HCT116 (cell line): ENCODE measurements around the gene AUTS2. TPM values are rescaled to one million over a fixed set of nuclear protein-coding genes. Genes with fewer than 3 reads are reported as not detected.

ENCODE experiments used
- ATAC-seq: fragments of 200-7000 bp; cut with Tn5 transposase; 2 replicates; pipeline ENCODE4 v1.9.1; 2020; ENCODE audit warnings: mild to moderate bottlenecking, moderate library complexity
- BruUV-seq: library from RNA; stranded (reverse); fragments of 400-500 nt; replicated peaks from 2 replicates; lab custom pipeline; 2021; lab: Mats Ljungman, UMichigan
- CTCF ChIA-PET: fragments of 300-600 bp; sonication (Branson Sonifier 250); formaldehyde crosslinking; loops from one replicate; lab custom pipeline; 2021; ENCODE audit warnings: antibody characterized with exemption; lab: Charles Lee
- POLR2A ChIA-PET: fragments of 300-600, 350-600 bp; sonication (Branson Sonifier 250); formaldehyde crosslinking; loops from one replicate; lab custom pipeline; 2021; ENCODE audit warnings: antibody characterized with exemption; lab: Charles Lee
- RAD21 ChIA-PET, 2 experiments: fragments of 300-600 bp; sonication (Branson Sonifier 250); formaldehyde crosslinking; loops; one replicate each; lab custom pipeline; 2023; ENCODE audit warnings: low total read pairs in 2 of 2; ENCODE audit not compliant: uncharacterized antibody in 2 of 2, unreplicated experiment in 2 of 2, low non-redundant PET in 1 of 2; lab: Charles Lee
- DNase-seq: peaks from one replicate; pipeline ENCODE4 v3.0.0-alpha.2; 2010; ENCODE audit warnings: low read depth, low spot score
- H2AFZ ChIP-seq: fragments of 200-600 bp; shearing (Covaris generic), sonication (generic); 2 replicates; pipeline ENCODE4 v1.6.1; 2017; ENCODE audit warnings: low read depth, mixed run types, mixed read lengths, antibody characterized with exemption, low read length; ENCODE audit not compliant: poor library complexity, severe bottlenecking
- H3K27ac ChIP-seq: 2 replicates; pipeline ENCODE4 v1.5.1; 2012; ENCODE audit warnings: low read depth, low read length
- H3K27me3 ChIP-seq: fragments of 200-600 bp; sonication (generic); 2 replicates; pipeline ENCODE4 v1.6.1; 2016; ENCODE audit warnings: mixed run types, low read length, mixed read lengths; ENCODE audit not compliant: insufficient read depth
- H3K36me3 ChIP-seq, 2 experiments: fragments of 200-500 bp in 1 of 2; fragments of 200-600 bp in 1 of 2; sonication (Bioruptor generic) in 1 of 2; sonication (generic) in 1 of 2; 2 replicates each; pipeline versions ENCODE4 v1.5.1 to v1.6.1; 2014 to 2016; ENCODE audit warnings: low read length in 2 of 2, inconsistent platforms in 1 of 2, mixed read lengths in 1 of 2, mixed run types in 1 of 2; ENCODE audit not compliant: insufficient read depth in 2 of 2, control insufficient read depth in 1 of 2
- H3K4me1 ChIP-seq, 2 experiments: fragments of 200-600 bp in 1 of 2; sonication (generic) in 1 of 2; 2 replicates each; pipeline versions ENCODE4 v1.5.1 to v1.6.1; 2012 to 2017; ENCODE audit warnings: low read length in 2 of 2, inconsistent platforms in 1 of 2, mild to moderate bottlenecking in 1 of 2, mixed read lengths in 1 of 2, mixed run types in 1 of 2, moderate library complexity in 1 of 2; ENCODE audit not compliant: insufficient read depth in 2 of 2, control insufficient read depth in 1 of 2
- H3K4me2 ChIP-seq: fragments of 200-600 bp; sonication (generic); 2 replicates; pipeline ENCODE4 v1.6.1; 2017; ENCODE audit warnings: mixed run types, low read length, mixed read lengths
- H3K4me3 ChIP-seq, 2 experiments: fragments of 200-600 bp in 1 of 2; sonication (generic) in 1 of 2; replicated peaks in 1 of 2; 2 replicates each; pipeline ENCODE4 v1.5.1; 2011 to 2016; ENCODE audit warnings: low read length in 2 of 2, control low read depth in 1 of 2, low read depth in 1 of 2, mild to moderate bottlenecking in 1 of 2, mixed read lengths in 1 of 2, mixed run types in 1 of 2
- H3K79me2 ChIP-seq: fragments of 200-600 bp; sonication (generic); 2 replicates; pipeline ENCODE4 v1.6.1; 2017; ENCODE audit warnings: mild to moderate bottlenecking, mixed run types, low read length, moderate library complexity, mixed read lengths; ENCODE audit not compliant: insufficient read depth
- H3K9ac ChIP-seq: fragments of 200-600 bp; sonication (generic); 2 replicates; pipeline ENCODE4 v1.6.1; 2016; ENCODE audit warnings: low read length, mixed read lengths
- H3K9me2 ChIP-seq: fragments of 200-600 bp; sonication (generic), shearing (Covaris generic); 2 replicates; pipeline ENCODE4 v1.6.1; 2017; ENCODE audit warnings: mixed run types, mild to moderate bottlenecking, moderate library complexity; ENCODE audit not compliant: insufficient read depth
- H3K9me3 ChIP-seq, 2 experiments: fragments of 200-500 bp in 1 of 2; fragments of 200-600 bp in 1 of 2; sonication (Bioruptor generic) in 1 of 2; sonication (generic) in 1 of 2; 2 replicates each; pipeline ENCODE4 v1.6.1; 2014 to 2017; ENCODE audit warnings: low read length in 2 of 2, mixed read lengths in 2 of 2, inconsistent platforms in 1 of 2, low read depth in 1 of 2, mild to moderate bottlenecking in 1 of 2, mixed run types in 1 of 2, moderate library complexity in 1 of 2; ENCODE audit not compliant: control insufficient read depth in 1 of 2, insufficient read depth in 1 of 2
- H4K20me1 ChIP-seq: fragments of 200-600 bp; sonication (generic), shearing (Covaris generic); 2 replicates; pipeline ENCODE4 v1.6.1; 2017; ENCODE audit warnings: mixed run types, mild to moderate bottlenecking, moderate library complexity; ENCODE audit not compliant: insufficient read depth
- ELF1 ChIP-seq: IDR thresholded peaks from 2 replicates; pipeline ENCODE4 v1.6.1; 2012; ENCODE audit warnings: low read depth, borderline replicate concordance
- EZH2 ChIP-seq: fragments of 200-600 bp; sonication (generic); IDR thresholded peaks from 2 replicates; pipeline ENCODE4 v1.6.1; 2017; ENCODE audit warnings: antibody characterized with exemption, mixed run types
- EZH2phosphoT487 ChIP-seq: fragments of 200-600 bp; IDR thresholded peaks from 2 replicates; pipeline ENCODE4 v1.6.1; 2018; ENCODE audit warnings: antibody characterized with exemption, borderline replicate concordance
- FOSL1 ChIP-seq: IDR thresholded peaks from 2 replicates; pipeline ENCODE4 v1.6.1; 2012; ENCODE audit warnings: low read depth
- JUND ChIP-seq: IDR thresholded peaks from 2 replicates; pipeline ENCODE4 v1.6.1; 2012
- POLR2A ChIP-seq: IDR thresholded peaks from 2 replicates; pipeline ENCODE4 v1.7.0; 2011; ENCODE audit warnings: borderline replicate concordance; ENCODE audit not compliant: insufficient read depth, insufficient read length; ENCODE audit errors: extremely low read depth
- RAD21 ChIP-seq: IDR thresholded peaks from 2 replicates; pipeline ENCODE4 v1.6.1; 2012; ENCODE audit warnings: low read depth, mild to moderate bottlenecking
- SIN3A ChIP-seq: IDR thresholded peaks from 2 replicates; pipeline ENCODE4 v1.6.1; 2012; ENCODE audit warnings: low read depth
- SRF ChIP-seq: IDR thresholded peaks from 2 replicates; pipeline ENCODE4 v1.6.1; 2012; ENCODE audit warnings: low read depth
- TCF7L2 ChIP-seq: IDR thresholded peaks from 2 replicates; pipeline ENCODE4 v1.7.0; 2011; ENCODE audit warnings: borderline replicate concordance, inconsistent platforms; ENCODE audit not compliant: insufficient read depth, insufficient read length; ENCODE audit errors: extremely low read depth
- YY1 ChIP-seq: IDR thresholded peaks from 2 replicates; pipeline ENCODE4 v1.6.1; 2011; ENCODE audit warnings: low read length, low read depth, moderate library complexity, mild to moderate bottlenecking; ENCODE audit not compliant: insufficient replicate concordance; ENCODE audit errors: extremely low read depth
- ZFX ChIP-seq: fragments of 450-650 bp; IDR thresholded peaks from 2 replicates; pipeline ENCODE4 v1.6.1; 2017
- intact Hi-C: fragments of 100-400 bp; cut with micrococcal nuclease; formaldehyde crosslinking; loops from 2 replicates; pipeline ENCODE4 v1.10.0; 2022
- total RNA-seq: library from RNA; stranded (reverse); gene quantifications from one replicate; pipeline ENCODE4 v1.2.1, GENCODE V29; 2021; ENCODE audit not compliant: unreplicated experiment
- TF ChIP-seq, protein P1 (sequence below): IDR thresholded peaks from 2 replicates; pipeline ENCODE4 v1.6.1; 2011; ENCODE audit warnings: mild to moderate bottlenecking, low read length, moderate library complexity; ENCODE audit not compliant: insufficient replicate concordance; ENCODE audit errors: extremely low read depth
- TF ChIP-seq, protein P2 (sequence below), 3 experiments: fragments of 200-600 bp in 1 of 3; sonication (generic) in 1 of 3; IDR thresholded peaks in 2 of 3; conservative IDR thresholded peaks in 1 of 3; 2 replicates each; pipeline ENCODE4 v1.5.1; 2012 to 2017; ENCODE audit warnings: low read depth in 2 of 3, low read length in 2 of 3, antibody characterized with exemption in 1 of 3, borderline replicate concordance in 1 of 3, control low read depth in 1 of 3, mild to moderate bottlenecking in 1 of 3, mixed read lengths in 1 of 3, mixed run types in 1 of 3, moderate library complexity in 1 of 3; ENCODE audit not compliant: insufficient read depth in 1 of 3
- TF ChIP-seq, protein P3 (sequence below): IDR thresholded peaks from 2 replicates; pipeline ENCODE4 v1.6.1; 2012
- TF ChIP-seq, protein P4 (sequence below): IDR thresholded peaks from 2 replicates; pipeline ENCODE4 v1.6.1; 2012; ENCODE audit warnings: low read depth

AUTS2 gene
- total RNA-seq, 1 experiment from 2014 or later = 0.93 TPM

DNA sequence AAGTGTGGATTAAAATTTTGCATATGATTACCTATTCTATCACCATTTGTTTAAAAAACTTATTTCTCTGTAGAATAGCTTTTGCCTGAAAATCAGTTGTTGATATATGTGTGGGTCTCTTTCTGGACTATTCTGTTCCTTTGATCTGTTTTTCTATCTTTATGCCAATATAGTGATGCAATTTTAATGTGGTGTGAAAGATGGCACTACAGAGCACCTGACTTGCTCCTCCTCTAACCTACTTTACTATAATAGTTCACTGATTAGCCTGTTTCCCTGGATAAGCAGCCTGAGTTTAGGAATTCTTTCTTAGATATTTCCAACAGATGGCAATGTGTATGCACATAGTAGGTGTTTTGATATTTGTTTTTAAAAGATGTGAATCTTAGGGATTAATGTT, 294.5 kb downstream of the AUTS2 start:
- ATAC-seq = no peak
- no TSS peak for BruUV-seq

More for the DNA sequence above, 294.5 kb downstream of the AUTS2 start:
- H3K4me2 ChIP-seq = no peak overlapping the region
- no peak overlapping the region for H3K9ac ChIP-seq
- intact Hi-C loops = no loop called here
- H4K20me1 ChIP-seq = no peaks in the 10 kb centered on the region
- no peaks in the 10 kb centered on the region for H3K79me2 ChIP-seq
- TF ChIP-seq JUND (no peak), FOSL1 (no peak), YY1 (no peak), SRF (no peak), ELF1 (no peak), EZH2phosphoT487 (no peak), RAD21 (no peak), ZFX (no peak), TCF7L2 (no peak), SIN3A (no peak), POLR2A (no peak), EZH2 (no peak)
- TF ChIP-seq, protein P1, sequence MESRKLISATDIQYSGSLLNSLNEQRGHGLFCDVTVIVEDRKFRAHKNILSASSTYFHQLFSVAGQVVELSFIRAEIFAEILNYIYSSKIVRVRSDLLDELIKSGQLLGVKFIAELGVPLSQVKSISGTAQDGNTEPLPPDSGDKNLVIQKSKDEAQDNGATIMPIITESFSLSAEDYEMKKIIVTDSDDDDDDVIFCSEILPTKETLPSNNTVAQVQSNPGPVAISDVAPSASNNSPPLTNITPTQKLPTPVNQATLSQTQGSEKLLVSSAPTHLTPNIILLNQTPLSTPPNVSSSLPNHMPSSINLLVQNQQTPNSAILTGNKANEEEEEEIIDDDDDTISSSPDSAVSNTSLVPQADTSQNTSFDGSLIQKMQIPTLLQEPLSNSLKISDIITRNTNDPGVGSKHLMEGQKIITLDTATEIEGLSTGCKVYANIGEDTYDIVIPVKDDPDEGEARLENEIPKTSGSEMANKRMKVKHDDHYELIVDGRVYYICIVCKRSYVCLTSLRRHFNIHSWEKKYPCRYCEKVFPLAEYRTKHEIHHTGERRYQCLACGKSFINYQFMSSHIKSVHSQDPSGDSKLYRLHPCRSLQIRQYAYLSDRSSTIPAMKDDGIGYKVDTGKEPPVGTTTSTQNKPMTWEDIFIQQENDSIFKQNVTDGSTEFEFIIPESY = no peak
- TF ChIP-seq, protein P2, sequence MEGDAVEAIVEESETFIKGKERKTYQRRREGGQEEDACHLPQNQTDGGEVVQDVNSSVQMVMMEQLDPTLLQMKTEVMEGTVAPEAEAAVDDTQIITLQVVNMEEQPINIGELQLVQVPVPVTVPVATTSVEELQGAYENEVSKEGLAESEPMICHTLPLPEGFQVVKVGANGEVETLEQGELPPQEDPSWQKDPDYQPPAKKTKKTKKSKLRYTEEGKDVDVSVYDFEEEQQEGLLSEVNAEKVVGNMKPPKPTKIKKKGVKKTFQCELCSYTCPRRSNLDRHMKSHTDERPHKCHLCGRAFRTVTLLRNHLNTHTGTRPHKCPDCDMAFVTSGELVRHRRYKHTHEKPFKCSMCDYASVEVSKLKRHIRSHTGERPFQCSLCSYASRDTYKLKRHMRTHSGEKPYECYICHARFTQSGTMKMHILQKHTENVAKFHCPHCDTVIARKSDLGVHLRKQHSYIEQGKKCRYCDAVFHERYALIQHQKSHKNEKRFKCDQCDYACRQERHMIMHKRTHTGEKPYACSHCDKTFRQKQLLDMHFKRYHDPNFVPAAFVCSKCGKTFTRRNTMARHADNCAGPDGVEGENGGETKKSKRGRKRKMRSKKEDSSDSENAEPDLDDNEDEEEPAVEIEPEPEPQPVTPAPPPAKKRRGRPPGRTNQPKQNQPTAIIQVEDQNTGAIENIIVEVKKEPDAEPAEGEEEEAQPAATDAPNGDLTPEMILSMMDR (IDR thresholded peaks at IDR 0.05 in 2 of 3, conservative IDR thresholded peaks at IDR 0.05 in 1 of 3; ENCODE audit: borderline replicate concordance in 1 of 3, insufficient read depth in 1 of 3, low read depth in 2 of 3, low read length in 2 of 3) = no peak
- TF ChIP-seq, protein P3, sequence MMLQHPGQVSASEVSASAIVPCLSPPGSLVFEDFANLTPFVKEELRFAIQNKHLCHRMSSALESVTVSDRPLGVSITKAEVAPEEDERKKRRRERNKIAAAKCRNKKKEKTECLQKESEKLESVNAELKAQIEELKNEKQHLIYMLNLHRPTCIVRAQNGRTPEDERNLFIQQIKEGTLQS = no peak
- TF ChIP-seq, protein P4, sequence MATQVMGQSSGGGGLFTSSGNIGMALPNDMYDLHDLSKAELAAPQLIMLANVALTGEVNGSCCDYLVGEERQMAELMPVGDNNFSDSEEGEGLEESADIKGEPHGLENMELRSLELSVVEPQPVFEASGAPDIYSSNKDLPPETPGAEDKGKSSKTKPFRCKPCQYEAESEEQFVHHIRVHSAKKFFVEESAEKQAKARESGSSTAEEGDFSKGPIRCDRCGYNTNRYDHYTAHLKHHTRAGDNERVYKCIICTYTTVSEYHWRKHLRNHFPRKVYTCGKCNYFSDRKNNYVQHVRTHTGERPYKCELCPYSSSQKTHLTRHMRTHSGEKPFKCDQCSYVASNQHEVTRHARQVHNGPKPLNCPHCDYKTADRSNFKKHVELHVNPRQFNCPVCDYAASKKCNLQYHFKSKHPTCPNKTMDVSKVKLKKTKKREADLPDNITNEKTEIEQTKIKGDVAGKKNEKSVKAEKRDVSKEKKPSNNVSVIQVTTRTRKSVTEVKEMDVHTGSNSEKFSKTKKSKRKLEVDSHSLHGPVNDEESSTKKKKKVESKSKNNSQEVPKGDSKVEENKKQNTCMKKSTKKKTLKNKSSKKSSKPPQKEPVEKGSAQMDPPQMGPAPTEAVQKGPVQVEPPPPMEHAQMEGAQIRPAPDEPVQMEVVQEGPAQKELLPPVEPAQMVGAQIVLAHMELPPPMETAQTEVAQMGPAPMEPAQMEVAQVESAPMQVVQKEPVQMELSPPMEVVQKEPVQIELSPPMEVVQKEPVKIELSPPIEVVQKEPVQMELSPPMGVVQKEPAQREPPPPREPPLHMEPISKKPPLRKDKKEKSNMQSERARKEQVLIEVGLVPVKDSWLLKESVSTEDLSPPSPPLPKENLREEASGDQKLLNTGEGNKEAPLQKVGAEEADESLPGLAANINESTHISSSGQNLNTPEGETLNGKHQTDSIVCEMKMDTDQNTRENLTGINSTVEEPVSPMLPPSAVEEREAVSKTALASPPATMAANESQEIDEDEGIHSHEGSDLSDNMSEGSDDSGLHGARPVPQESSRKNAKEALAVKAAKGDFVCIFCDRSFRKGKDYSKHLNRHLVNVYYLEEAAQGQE = no peak
- no peak overlapping the region for H2AFZ ChIP-seq
- no peaks in the 10 kb centered on the region for H3K4me1 ChIP-seq
- H3K4me3 ChIP-seq = no peak overlapping the region
- H3K9me2 ChIP-seq = no peaks in the 10 kb centered on the region
- no peaks in the 10 kb centered on the region for H3K36me3 ChIP-seq
- no peaks in the 10 kb centered on the region for H3K27me3 ChIP-seq
- ChIA-PET RAD21 (no interaction called here), CTCF (no interaction called here), POLR2A (no interaction called here)
- H3K9me3 ChIP-seq = peaks cover 3 to 31% of the 10 kb centered on the region in 2 experiments; a peak in 1 of 4 replicates
- H3K27ac ChIP-seq = no peak overlapping the region
- DNase-seq = no peak
